T47D (cell line): Measurements from ENCODE around the gene INHBB.

ENCODE experiments used
- DNase-seq, 2 experiments: peaks; one replicate each; pipeline versions ENCODE4 v3.0.0 to v3.0.0-alpha.2; 2011 to 2012; ENCODE audit warnings: low read depth in 1 of 2, low spot score in 1 of 2
- JUND ChIP-seq: IDR thresholded peaks from 2 replicates; pipeline ENCODE4 v1.6.1; 2012; ENCODE audit warnings: low read depth
- in situ Hi-C: cut with HindIII; loops from 2 replicates; pipeline ENCODE4 v1.10.0; 2016; ENCODE audit warnings: low sequenced_read_pairs, low pct_unique_long_range_greater_than_20kb

INHBB gene

DNA sequence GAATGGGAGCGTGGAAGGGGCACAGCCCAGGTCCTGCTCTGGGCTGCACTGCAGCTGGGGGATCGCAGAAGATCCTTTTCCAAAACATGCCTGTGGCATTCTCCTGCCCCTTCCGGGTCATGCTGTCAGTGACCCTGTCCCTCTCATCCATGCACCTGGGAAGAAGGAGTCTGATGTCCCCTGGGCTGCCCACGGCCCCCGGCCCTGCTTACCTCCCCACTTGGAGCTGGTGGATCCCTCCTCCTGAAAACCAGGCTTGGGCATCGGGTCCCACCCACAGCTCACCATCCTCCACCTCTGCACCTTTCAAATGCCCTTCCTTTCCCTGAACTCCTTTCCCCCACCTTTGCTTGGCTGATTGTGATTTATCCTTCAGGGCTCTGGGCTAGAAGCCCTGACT is 11.8 kb downstream of the INHBB start:
- in situ Hi-C loops: no loop called here
- no peak for TF ChIP-seq JUND
- DNase-seq: no peak

DNA sequence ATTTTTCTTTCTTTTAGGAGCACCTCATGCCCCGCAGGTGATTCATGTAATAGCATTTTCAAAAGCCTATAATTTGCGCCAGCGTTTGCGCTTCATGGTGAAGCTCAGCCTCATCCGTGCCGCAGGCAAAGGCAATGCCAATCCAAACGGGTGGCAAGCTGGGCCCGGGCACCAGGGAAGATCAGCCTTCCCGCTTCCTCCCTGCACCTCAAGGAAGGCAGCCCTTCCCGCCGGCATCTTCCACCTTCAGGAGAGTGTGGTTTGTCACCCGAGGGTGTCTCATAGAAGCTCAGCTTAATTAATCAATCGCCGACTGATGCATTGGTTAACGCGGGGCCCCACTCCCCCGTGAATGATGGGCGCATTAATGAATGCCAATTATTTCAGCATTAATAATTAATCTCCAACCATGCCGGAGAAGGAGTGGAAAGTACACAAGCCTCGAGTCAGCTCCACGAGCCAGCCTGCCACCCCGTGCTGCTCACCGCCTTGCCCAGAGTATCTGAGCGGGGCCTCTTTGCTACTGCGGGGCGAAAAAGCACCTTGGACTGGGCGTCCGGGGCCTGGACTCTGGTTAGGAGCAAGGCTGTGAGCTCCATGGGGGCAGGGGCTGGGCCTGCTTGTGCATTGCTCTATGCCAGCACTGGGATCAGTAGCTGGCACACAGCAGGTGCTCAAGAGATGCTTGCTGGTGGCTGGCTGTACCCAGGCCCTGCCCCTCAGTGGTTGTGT is 13.0 kb downstream of the INHBB start:
- in situ Hi-C loops: no loop called here
- DNase-seq: no peak
- TF ChIP-seq JUND: no peak

GRCh38 chr2:120360307-120360855 is 14.4 kb downstream of the INHBB start:
- in situ Hi-C loops: no loop called here
- no peak for DNase-seq
- TF ChIP-seq JUND: no peak

DNA sequence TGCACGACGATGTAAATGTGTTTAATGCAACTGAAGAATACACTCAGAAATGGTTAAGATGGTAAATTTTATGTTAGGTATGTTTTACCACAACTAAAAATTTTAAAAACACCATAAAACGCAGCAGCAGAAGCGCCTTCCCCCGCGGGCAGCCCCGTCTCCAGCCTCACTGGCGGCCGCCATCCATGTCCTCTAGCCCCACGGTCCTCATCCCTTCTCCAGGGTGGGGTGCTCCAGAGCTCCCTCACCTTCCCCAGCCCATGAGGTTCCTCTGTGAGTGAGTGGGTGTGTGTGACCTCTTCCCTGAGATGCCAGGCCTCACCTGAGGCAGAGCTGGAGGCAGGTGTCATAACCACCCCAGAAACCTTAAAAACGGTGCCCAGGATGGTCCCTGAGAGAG is 17.0 kb downstream of the INHBB start:
- no peak for DNase-seq
- no peak for TF ChIP-seq JUND
- in situ Hi-C loops: no loop called here

GRCh38 chr2:120365236-120365793 is 19.4 kb downstream of the INHBB start:
- TF ChIP-seq JUND: no peak
- in situ Hi-C loops: no loop called here
- no peak for DNase-seq

DNA sequence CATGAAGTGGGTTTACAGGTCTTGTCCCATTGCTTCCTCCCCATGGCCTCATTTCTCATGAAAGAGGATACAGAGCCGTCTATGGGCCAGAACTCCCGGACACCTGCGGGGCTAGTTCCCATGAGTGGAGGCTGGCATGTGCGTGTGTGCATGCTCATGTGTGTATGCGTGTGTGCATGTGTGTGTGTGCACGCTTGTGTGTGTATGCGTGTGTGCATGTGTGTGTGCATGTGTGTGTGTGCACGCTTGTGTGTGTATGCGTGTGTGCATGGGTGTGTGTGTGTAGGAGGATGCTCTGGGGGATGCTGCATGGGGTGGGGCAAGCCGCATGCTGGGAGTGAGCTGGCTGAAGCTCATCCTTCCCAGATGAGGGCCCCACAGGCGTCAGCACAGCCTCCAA is 20.8 kb downstream of the INHBB start:
- no peak for DNase-seq
- TF ChIP-seq JUND: no peak
- in situ Hi-C loops: no loop called here

GRCh38 chr2:120367221-120367620 is 21.3 kb downstream of the INHBB start:
- TF ChIP-seq JUND: no peak
- no peak for DNase-seq

GRCh38 chr2:120367649-120368048 is 21.7 kb downstream of the INHBB start:
- no peak for DNase-seq
- in situ Hi-C loops: no loop called here
- TF ChIP-seq JUND: no peak

More at GRCh38 chr2:120367221-120367620, 21.3 kb downstream of the INHBB start:
- in situ Hi-C loops: no loop called here

GRCh38 chr2:120368086-120368485 is 22.1 kb downstream of the INHBB start:
- in situ Hi-C loops: no loop called here
- no peak for DNase-seq
- TF ChIP-seq JUND: no peak

GRCh38 chr2:120369250-120369649 is 23.3 kb downstream of the INHBB start:
- no peak for DNase-seq
- in situ Hi-C loops: no loop called here
- no peak for TF ChIP-seq JUND

- TF ChIP-seq JUND: no peak
- in situ Hi-C loops: no loop called here
- DNase-seq: no peak
Observed at GRCh38 chr2:120371969-120372625, 26.2 kb downstream of the INHBB start.

DNA sequence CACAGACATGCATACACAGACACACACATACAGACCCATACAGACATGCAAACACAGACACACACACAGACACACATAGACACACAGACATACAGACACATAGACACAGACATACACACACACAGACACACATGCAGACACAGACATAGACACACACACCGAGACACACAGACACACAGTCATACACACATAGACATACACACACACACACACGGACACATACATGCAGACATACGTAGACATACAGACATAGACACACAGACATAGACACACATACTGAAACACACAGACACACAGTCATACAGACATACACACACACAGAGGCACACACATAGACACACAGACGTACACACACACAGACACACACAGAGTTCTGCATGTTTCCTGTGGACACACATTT is 26.9 kb downstream of the INHBB start:
- in situ Hi-C loops: no loop called here
- TF ChIP-seq JUND: no peak
- no peak for DNase-seq

- TF ChIP-seq JUND: no peak
- DNase-seq: no peak
- in situ Hi-C loops: no loop called here
Observed at GRCh38 chr2:120373424-120373823, 27.5 kb downstream of the INHBB start.
